Bronchial epithelial cell (primary cell): Measurements from ENCODE around the gene HNRNPM. TPM values are rescaled to one million over a fixed set of nuclear protein-coding genes. Genes with fewer than 3 reads are reported as not detected.
A peak's percentile ranks its signal among the peaks of the same experiment; 100 is the strongest.
"Not testable (repeated sequence)": the region's sequence is repeated elsewhere in the genome, so short reads cannot be mapped to it uniquely, and the experiment has no call there.

Experiments
- DNase-seq: peaks from one replicate; pipeline ENCODE4 v3.0.0-alpha.2; 2010; ENCODE audit warnings: low read depth
- FAIRE-seq: peaks from 2 replicates; lab custom pipeline; 2011; peaks lifted over from hg19 to GRCh38; lab: Jason Lieb, UNC
- H3K27me3 ChIP-seq: 2 replicates; pipeline ENCODE4 v1.5.1; 2011; ENCODE audit warnings: low read length; ENCODE audit not compliant: control insufficient read depth, insufficient read depth
- H3K36me3 ChIP-seq: 2 replicates; pipeline ENCODE4 v1.5.1; 2011; ENCODE audit warnings: low read length; ENCODE audit not compliant: control insufficient read depth, insufficient read depth
- H3K4me3 ChIP-seq: 2 replicates; pipeline ENCODE4 v1.5.1; 2011; ENCODE audit warnings: mild to moderate bottlenecking, low read depth, low read length, control low read depth
- total RNA-seq: library from RNA; depleted of rRNA; stranded (reverse); fragments of >200 nt; gene quantifications from 2 replicates; pipeline ENCODE4 v1.2.1, GENCODE V29; 2014
- TF ChIP-seq, protein P1 (sequence below): IDR thresholded peaks from 2 replicates; pipeline ENCODE4 v1.5.1; 2011; ENCODE audit warnings: mild to moderate bottlenecking, moderate library complexity, low read length, control low read depth, inconsistent platforms; ENCODE audit not compliant: insufficient read depth, severe bottlenecking

Gene HNRNPM
- total RNA-seq, 1 donor from 2014 or later: 53.4 TPM

DNA sequence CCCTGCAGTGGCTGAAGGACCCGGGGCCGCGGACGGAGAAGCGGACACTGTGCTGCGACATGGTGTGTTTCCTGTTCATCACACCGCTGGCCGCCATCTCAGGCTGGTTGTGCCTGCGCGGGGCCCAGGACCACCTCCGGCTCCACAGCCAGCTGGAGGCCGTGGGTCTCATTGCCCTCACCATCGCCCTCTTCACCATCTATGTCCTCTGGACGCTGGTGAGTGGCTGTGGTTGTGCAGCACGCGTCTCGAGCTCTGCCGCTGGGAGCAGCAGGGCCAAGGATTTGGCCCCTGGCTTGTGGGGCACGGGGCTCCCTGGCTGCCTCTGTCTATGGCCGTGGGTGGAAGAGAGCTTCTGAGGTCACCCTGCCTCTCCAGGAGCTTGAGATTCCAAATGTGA is 14.1 kb upstream of the HNRNPM start:
- H3K27me3 ChIP-seq: no peaks in the 10 kb centered on the region
- no peaks in the 10 kb centered on the region for H3K36me3 ChIP-seq
- FAIRE-seq (no peak), DNase-seq (no peak)
- TF ChIP-seq, protein P1, sequence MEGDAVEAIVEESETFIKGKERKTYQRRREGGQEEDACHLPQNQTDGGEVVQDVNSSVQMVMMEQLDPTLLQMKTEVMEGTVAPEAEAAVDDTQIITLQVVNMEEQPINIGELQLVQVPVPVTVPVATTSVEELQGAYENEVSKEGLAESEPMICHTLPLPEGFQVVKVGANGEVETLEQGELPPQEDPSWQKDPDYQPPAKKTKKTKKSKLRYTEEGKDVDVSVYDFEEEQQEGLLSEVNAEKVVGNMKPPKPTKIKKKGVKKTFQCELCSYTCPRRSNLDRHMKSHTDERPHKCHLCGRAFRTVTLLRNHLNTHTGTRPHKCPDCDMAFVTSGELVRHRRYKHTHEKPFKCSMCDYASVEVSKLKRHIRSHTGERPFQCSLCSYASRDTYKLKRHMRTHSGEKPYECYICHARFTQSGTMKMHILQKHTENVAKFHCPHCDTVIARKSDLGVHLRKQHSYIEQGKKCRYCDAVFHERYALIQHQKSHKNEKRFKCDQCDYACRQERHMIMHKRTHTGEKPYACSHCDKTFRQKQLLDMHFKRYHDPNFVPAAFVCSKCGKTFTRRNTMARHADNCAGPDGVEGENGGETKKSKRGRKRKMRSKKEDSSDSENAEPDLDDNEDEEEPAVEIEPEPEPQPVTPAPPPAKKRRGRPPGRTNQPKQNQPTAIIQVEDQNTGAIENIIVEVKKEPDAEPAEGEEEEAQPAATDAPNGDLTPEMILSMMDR: no peak
- H3K4me3 ChIP-seq: no peak overlapping the region

DNA sequence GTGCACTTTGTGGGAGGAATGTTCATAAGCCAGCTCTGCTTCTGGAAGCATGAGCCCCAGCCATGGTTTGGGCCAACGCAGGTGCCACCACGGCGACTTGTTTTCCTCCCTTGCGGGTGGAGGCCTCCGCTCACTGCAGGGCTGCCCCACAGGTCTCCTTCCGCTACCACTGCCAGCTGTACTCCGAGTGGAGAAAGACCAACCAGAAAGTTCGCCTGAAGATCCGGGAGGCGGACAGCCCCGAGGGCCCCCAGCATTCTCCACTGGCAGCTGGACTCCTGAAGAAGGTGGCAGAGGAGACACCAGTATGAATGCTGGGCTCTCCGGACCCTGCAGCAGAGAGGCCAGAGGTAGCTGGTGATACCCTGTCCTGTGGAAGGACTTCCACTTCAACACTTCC is 6.5 kb upstream of the HNRNPM start:
- no peak for DNase-seq
- TF ChIP-seq, protein P1: no peak
- no peak for FAIRE-seq
- Histone ChIP-seq H3K4me3 (no peak overlapping the region), H3K27me3 (no peaks in the 10 kb centered on the region), H3K36me3 (no peaks in the 10 kb centered on the region)

DNA sequence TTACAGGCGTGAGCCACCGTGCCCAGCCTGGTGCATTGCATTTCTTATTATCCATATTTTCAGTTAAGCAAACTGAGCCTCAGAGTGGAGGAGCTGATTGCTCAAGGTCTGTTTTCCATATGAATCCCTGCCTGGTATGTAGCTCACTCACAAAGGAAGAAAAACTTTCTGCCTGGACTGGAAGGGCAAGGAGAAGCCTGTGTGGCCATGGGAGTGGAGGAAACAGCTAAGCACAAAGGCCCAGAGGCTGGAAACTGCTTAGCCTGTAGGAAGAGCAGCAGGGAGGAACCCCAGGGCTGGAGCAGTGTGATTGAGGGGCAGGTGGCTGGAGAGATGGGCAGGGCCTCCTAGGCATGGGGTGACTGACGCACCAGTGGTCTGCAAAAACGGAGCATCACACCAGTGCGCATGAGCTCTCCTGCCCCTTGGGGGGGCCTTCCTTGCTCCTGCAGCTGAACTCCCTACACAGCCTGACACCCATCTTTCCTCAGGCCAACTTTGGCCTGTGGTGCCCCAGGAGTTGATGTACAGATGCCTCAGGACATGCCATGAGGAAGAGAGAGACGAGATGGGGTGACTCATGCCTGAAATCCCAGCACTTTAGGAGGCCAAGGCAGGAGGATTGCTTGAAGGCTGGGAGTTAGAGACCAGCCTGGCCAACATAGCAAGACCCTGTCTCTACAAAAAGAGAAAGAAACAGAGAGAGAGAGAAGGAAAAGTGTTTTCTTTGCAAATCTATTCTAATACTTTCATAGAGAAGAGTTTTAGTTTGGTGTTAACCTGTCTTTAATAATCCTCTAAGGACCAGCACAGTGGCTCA is 2.8 kb upstream of the HNRNPM start:
- Histone ChIP-seq H3K36me3 (no peaks in the 10 kb centered on the region), H3K27me3 (no peaks in the 10 kb centered on the region), H3K4me3 (no peak overlapping the region)
- DNase-seq: no peak
- TF ChIP-seq, protein P1: no peak
- FAIRE-seq: peak; percentile 64

DNA sequence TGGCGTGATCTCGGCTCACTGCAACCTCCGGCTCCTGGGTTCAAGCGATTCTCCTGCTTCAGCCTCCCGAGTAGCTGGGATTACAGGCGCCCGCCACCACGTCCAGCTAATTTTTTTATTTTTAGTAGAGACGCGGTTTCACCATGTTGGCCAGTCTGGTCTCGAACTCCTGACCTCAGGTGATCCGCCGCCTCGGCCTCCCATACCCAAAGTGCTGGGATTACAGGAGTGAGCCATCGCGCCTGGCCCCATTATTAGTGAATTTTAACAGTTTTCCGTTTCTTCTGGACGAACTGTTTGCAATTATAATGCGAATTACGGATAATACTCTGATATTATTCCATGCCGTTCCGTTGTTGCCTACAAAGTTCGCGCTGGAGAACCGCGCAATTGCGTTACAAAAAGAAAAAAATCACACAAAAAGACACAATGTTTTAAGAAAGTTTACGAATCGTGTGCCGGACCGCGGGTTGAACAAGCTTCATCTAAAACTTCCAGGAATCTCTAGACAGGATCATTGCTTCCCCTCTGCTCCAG is 567 bp upstream of the HNRNPM start:
- H3K36me3 ChIP-seq, H3K27me3 ChIP-seq, DNase-seq, FAIRE-seq: not testable (repeated sequence)
- H3K4me3 ChIP-seq: peak overlapping the region; percentile 92

DNA sequence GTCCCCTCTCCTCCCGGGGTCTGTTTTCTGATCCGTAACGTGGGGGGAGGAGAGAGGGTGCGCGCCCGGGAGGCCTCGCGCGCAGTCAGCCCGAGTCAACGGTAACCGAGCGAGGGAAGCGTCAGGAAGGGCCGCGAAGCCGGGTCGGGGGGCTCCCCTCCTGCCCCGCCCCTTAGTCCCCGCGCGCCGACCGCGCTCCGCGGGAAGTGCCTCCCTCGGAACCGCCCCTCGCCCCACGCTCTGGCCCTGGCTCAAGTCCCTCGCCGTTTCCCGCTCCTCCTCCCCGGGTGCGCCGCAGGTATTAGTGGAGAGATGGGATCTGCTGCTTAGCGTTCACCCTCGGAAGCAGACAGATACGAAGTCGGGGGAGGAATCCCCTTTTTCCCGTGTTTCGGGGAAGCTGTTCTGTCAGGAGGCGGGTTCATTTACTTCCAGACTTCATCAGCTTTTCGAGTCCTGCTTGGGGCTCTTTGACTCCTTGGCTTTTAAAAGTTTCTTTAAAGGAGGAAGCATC is 770 bp downstream of the HNRNPM start:
- H3K4me3 ChIP-seq: peak overlapping the region; percentile 92
- DNase-seq (peak; percentile 25), FAIRE-seq (no peak)
- peaks cover 1% of the 10 kb centered on the region for H3K36me3 ChIP-seq
- TF ChIP-seq, protein P1: no peak
- no peaks in the 10 kb centered on the region for H3K27me3 ChIP-seq

DNA sequence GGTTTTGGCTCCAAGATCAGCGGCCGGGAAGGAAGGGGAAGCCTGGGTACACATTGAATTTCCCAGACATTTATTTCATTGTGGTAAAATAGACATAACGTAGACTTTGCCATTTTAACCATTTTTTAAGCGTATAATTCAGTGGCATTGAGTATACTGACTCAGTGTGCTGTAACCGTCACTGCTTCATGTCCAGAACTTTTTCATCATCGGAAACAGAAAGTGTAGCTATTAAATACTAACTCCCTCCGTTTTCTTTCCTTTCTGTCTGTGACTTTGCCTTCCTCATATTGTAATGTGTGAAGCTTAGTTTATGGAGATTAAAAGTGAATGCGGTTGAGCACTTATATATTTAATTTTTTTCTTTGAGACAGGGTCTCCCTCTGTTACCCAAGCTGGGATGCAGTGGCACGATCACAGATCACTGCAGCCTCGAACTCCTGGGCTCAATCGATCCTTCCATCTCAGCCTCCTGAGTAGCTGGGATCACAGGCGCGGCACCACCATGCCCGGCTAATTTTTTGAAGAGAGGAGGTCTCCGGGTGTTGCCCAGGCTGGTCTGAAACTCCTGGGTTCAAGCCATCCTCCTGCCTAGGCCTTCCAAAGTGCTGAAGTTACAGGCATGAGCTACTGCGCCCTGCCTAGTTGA is 1.4 kb downstream of the HNRNPM start:
- Histone ChIP-seq H3K36me3 (peaks cover 1% of the 10 kb centered on the region), H3K4me3 (peak overlapping the region; percentile 92), H3K27me3 (no peaks in the 10 kb centered on the region)
- DNase-seq (no peak), FAIRE-seq (no peak)
- TF ChIP-seq, protein P1: no peak
